NCI-H2196 treated with DMSO at 0.1 percent for 48 hours (cell line): ENCODE data around the gene PROSER1.
A peak's percentile ranks its signal among the peaks of the same experiment; 100 is the strongest.
"Not testable (repeated sequence)": the region's sequence is repeated elsewhere in the genome, so short reads cannot be mapped to it uniquely, and the experiment has no call there.

Source experiments
- DNase-seq: peaks from one replicate; lab custom pipeline; 2025; ENCODE audit not compliant: unreplicated experiment; lab: John Stamatoyannopoulos, UW

The PROSER1 gene

GRCh38 chr13:39037880-39038568 is at the start of gene PROSER1, which contains the start of gene NHLRC3:
TSS of gene PROSER1 (minus strand) at chr13:39038089. CDS start at chr13:39037242, 847 bp downstream.
TSS of gene NHLRC3 (plus strand) at chr13:39038456. CDS start at chr13:39038640, 184 bp downstream.
- DNase-seq = peak; percentile 59

GRCh38 chr13:39086251-39086945 is 48.5 kb upstream of the PROSER1 start:
- DNase-seq = not testable (repeated sequence)

- DNase-seq = no peak
Observed at GRCh38 chr13:39073983-39074382, 36.1 kb upstream of the PROSER1 start.

- no peak for DNase-seq
Observed at GRCh38 chr13:39072842-39073241, 35.0 kb upstream of the PROSER1 start.

GRCh38 chr13:39062004-39062403 is 24.1 kb upstream of the PROSER1 start:
- DNase-seq = no peak

GRCh38 chr13:39058040-39058439 is 20.2 kb upstream of the PROSER1 start:
- DNase-seq = no peak

GRCh38 chr13:39056018-39056417 is 18.1 kb upstream of the PROSER1 start:
- no peak for DNase-seq

GRCh38 chr13:39054112-39054511 is 16.2 kb upstream of the PROSER1 start:
- no peak for DNase-seq

GRCh38 chr13:39052944-39053343 is 15.1 kb upstream of the PROSER1 start:
- no peak for DNase-seq

- peak; percentile 15 for DNase-seq
Observed at GRCh38 chr13:39051157-39051556, 13.3 kb upstream of the PROSER1 start.

- no peak for DNase-seq
Observed at GRCh38 chr13:39049274-39049673, 11.4 kb upstream of the PROSER1 start.

GRCh38 chr13:39048806-39049205 is 10.9 kb upstream of the PROSER1 start:
- DNase-seq = no peak

GRCh38 chr13:39047560-39047959 is 9.7 kb upstream of the PROSER1 start:
- no peak for DNase-seq

GRCh38 chr13:39044536-39044935 is 6.6 kb upstream of the PROSER1 start:
- no peak for DNase-seq

- DNase-seq = no peak
Observed at GRCh38 chr13:39040206-39040605, 2.3 kb upstream of the PROSER1 start.

GRCh38 chr13:39039041-39039440 is 1.2 kb upstream of the PROSER1 start:
- no peak for DNase-seq

- no peak for DNase-seq
Observed at GRCh38 chr13:39038569-39039030, 711 bp upstream of the PROSER1 start.

- DNase-seq = peak; percentile 30
Observed at GRCh38 chr13:39037410-39037879, 444 bp downstream of the PROSER1 start.

GRCh38 chr13:39036212-39036611 is 1.7 kb downstream of the PROSER1 start:
- DNase-seq = no peak

GRCh38 chr13:39035799-39036198 is 2.1 kb downstream of the PROSER1 start:
- DNase-seq = no peak

- DNase-seq = no peak
Observed at GRCh38 chr13:39035204-39035603, 2.7 kb downstream of the PROSER1 start.

- DNase-seq = no peak
Observed at GRCh38 chr13:39034085-39034484, 3.8 kb downstream of the PROSER1 start.
